Epithelial cell of proximal tubule (primary cell): ENCODE data around the gene TNFRSF1A. TPM values are rescaled to one million over a fixed set of nuclear protein-coding genes. Genes with fewer than 3 reads are reported as not detected.
A peak's percentile ranks its signal among the peaks of the same experiment; 100 is the strongest.

Experiments
- DNase-seq: peaks from one replicate; pipeline ENCODE4 v3.0.0-alpha.2; 2011; ENCODE audit warnings: low read depth
- H3K4me3 ChIP-seq: 2 replicates; pipeline ENCODE4 v1.5.1; 2011; ENCODE audit warnings: low read depth, mild to moderate bottlenecking, low read length
- total RNA-seq: library from RNA; depleted of rRNA; stranded (reverse); fragments of >200 nt; gene quantifications from 2 replicates; pipeline ENCODE4 v1.2.3, GENCODE V29; 2015
- TF ChIP-seq, protein P1 (sequence below): conservative IDR thresholded peaks from 2 replicates; pipeline ENCODE4 v1.5.1; 2012; ENCODE audit warnings: low read depth, mild to moderate bottlenecking, low read length

The TNFRSF1A gene
- total RNA-seq, 1 donor from 2014 or later: 163 TPM

DNA sequence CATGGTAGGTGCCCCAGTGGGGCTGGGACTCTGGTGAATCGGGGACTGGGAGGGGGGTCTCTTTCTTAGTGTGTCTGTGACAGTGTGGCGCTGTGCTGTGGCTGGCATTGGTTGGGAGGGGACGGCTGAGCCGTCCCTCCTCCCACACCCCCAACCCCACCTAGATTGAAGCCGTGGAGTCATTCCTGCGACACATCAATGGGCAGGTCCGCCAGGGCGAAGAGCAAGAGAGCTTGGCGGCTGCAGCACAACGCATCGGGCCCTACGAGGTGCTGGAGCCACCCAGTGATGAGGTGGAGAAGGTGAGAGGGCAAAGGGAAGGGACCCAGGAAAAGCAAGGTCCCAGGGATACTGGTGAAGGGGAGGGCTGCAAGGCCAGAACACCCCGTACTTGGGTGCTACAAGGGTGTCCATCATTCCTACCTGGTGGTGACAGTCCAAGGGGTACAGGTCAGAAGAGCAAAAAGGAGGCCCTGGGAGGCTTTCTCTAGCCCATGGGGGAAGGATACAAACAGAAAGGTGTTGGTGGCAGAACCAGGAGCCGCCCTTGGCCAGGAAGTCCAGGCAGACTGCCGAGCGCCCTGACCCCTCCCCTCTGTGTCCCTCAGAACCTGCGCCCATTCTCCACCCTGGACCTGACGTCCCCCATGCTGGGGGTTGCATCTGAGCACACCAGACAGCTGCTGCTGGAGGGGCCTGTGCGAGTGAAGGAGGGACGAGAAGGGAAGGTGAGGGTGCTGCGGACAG is 24.0 kb downstream of the TNFRSF1A start:
- H3K4me3 ChIP-seq: no peak overlapping the region
- TF ChIP-seq, protein P1, sequence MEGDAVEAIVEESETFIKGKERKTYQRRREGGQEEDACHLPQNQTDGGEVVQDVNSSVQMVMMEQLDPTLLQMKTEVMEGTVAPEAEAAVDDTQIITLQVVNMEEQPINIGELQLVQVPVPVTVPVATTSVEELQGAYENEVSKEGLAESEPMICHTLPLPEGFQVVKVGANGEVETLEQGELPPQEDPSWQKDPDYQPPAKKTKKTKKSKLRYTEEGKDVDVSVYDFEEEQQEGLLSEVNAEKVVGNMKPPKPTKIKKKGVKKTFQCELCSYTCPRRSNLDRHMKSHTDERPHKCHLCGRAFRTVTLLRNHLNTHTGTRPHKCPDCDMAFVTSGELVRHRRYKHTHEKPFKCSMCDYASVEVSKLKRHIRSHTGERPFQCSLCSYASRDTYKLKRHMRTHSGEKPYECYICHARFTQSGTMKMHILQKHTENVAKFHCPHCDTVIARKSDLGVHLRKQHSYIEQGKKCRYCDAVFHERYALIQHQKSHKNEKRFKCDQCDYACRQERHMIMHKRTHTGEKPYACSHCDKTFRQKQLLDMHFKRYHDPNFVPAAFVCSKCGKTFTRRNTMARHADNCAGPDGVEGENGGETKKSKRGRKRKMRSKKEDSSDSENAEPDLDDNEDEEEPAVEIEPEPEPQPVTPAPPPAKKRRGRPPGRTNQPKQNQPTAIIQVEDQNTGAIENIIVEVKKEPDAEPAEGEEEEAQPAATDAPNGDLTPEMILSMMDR: no peak
- no peak for DNase-seq

DNA sequence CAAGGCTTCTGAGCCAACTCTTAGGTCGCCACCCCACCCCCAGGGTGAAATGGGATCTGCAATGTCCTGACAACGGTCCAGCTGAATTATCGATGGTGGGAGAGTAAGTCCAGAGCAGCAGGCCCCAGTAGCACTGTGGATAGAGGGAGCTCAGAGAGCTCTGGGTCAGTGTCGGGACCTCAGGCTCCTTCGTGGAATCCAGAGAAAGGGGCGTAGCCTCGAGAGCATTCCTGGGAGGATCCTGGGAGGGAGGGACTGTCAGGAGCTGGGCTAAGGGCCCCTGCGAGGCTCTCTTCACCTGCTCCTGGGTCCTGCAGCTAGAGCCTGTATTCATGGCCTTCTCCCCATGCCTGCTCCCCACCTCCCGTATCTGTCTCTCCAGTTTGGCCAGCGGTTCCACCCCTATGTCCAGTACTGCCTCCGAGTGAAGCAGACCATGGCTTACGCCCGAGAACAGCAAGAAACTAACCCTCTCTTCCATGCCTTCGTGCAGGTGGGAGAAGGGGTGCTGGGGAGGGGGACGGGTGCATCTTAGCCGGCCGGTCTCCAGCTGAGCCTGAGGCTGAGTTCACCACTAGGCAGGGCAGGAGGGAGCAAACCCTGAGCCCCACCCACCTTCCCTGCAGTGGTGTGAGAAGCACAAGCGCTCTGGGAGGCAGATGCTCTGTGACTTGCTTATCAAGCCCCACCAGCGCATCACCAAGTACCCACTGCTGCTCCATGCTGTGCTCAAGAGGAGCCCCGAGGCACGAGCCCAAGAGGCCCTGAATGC is 24.8 kb downstream of the TNFRSF1A start:
- DNase-seq: no peak
- TF ChIP-seq, protein P1: no peak
- no peak overlapping the region for H3K4me3 ChIP-seq

DNA sequence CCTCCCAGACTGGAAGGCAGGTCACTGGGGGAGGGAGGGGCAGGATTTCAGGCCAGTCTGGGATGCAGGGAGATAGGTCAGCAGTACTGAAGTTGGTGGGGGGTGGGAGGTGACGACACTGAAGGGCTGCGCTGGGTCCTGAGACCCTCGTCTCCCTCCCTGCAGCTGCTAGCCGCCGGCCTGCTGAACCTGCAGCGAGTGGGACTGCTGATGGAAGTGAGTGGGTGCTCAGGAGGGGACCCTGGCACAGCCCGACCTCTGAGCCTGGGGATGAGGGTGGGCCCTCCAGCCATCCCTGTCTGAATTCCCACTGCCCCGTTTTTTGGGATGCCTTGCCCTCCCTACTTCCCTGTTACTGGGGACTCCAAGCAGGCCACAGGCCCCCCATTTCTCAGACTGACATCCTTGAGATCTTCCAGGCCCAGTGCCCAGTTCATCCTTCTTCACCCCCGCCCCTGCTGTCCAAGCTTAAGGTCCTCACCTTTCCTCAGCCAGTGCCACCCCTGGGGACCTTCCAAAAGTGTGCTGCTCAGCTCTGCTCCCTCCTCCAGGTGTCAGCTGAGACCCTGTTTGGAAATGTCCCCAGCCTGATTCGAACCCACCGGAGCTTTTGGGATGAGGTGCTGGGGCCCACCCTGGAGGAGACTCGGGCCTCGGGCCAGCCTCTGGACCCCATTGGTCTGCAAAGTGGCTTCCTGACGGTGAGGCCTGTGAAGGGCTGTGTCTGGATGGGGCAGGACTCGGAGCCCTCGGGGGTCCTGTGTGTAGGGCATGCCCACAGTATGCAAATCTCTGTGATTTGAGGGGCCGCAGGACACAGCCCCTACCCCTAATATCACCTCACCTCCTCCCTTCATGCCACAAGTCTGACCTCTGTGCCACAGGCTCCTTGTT is 25.9 kb downstream of the TNFRSF1A start:
- no peak for DNase-seq
- no peak overlapping the region for H3K4me3 ChIP-seq
- TF ChIP-seq, protein P1: no peak

DNA sequence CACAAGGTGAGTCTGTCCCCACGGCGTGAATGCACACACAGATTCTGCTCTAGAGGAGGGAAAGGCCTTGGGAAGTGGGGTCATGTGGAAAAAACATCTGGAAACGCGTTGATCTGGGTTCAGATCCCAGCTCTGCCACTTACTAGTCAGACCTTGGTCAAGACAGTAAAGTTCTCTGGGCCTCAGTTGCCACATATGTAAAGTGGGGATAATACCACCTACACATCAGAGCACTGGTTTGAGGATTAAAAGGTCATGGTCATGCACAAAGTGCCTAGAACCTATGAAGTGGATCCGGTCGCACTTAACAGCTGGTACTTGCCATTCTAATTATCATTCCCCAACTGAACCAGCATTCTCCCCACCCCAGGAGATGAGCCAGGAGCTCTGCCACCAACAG is 26.7 kb downstream of the TNFRSF1A start:
- no peak overlapping the region for H3K4me3 ChIP-seq
- DNase-seq: no peak
- TF ChIP-seq, protein P1: no peak

DNA sequence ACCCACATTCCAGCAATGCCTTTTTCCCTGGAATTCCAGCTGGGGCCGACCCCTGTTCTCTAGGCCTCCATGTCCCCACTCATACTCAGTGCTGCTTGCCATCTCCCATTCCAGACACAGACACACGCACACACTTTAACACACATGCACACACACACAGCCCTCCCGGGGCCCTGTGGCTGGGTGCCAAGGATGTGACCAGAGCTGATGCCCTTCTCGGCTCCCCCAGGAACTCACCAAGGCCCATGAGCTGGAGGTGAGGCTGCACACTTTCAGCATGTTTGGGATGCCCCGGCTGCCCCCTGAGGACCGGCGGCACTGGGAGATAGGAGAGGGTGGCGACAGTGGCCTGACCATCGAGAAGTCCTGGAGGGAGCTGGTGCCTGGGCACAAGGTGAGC is 27.1 kb downstream of the TNFRSF1A start:
- no peak for DNase-seq
- TF ChIP-seq, protein P1: no peak
- no peak overlapping the region for H3K4me3 ChIP-seq

DNA sequence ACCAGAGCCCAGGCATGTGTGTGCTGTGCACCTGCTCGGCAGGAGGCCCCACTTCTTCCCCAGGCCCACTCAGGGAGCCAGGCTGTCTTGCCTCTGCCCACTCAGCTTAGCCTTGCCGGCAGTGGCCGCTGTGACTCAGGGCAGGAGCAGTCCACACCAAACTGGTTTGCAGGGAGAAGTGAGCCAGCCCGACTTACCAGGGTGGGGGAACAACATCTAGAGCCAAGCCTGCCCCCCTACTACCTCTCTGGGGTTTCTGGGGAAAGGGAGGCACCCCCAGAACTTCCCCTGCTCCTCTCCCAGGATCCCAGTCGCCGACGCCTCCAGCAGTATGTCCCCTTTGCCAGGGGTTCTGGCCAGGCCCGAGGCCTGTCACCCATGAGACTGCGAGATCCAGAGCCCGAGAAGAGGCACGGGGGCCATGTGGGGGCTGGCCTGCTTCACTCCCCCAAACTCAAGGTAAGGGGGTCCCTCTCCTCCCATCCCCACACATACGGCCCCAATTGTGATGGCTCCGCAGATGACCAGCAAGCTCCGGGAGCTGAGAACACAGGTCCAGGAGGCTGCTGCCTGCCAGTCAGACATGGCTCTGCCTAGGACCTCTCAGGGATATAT is 28.4 kb downstream of the TNFRSF1A start:
- H3K4me3 ChIP-seq: no peak overlapping the region
- no peak for DNase-seq
- TF ChIP-seq, protein P1: peak; percentile 10
